MV-4-11 (cell line): ENCODE data around the gene OR2H2.

Experiments used
- DNase-seq: peaks from one replicate; lab custom pipeline; 2025; lab: John Stamatoyannopoulos, UW

OR2H2 gene

GRCh38 chr6:29591677-29592076 is 6.8 kb downstream of the OR2H2 start:
- DNase-seq, result no peak

GRCh38 chr6:29593199-29593855 is 8.4 kb downstream of the OR2H2 start:
- DNase-seq, result no peak

GRCh38 chr6:29596381-29596900 is 11.5 kb downstream of the OR2H2 start:
- no peak for DNase-seq

- DNase-seq, result no peak
These were observed 12.3 kb downstream of the OR2H2 start for GRCh38 chr6:29597184-29597583.

GRCh38 chr6:29598172-29598747 is 13.3 kb downstream of the OR2H2 start:
- DNase-seq, result no peak

GRCh38 chr6:29602564-29603361 is 17.8 kb downstream of the OR2H2 start:
- no peak for DNase-seq

DNA sequence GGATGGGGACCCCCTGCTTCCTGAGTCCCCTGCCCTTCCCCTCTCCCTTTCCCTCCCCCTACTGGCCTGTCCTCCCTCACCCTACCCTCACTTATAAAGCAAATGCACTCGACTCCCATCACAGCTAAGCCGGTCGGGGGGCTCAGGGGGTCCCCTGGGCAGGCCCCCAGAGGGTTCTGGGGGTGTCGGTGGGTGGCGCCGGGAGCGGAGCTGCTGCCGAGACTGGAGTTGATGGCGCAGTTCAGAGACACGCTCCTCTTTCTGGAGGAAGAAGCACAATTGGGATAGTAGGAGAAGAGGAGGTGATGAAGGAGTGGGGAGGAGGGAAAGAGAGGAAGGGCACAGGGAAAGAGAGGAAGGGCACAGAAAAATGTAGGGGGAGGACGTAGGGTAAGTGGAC is 18.5 kb downstream of the OR2H2 start:
- no peak for DNase-seq

GRCh38 chr6:29603930-29604329 is 19.0 kb downstream of the OR2H2 start:
- DNase-seq, result no peak

DNA sequence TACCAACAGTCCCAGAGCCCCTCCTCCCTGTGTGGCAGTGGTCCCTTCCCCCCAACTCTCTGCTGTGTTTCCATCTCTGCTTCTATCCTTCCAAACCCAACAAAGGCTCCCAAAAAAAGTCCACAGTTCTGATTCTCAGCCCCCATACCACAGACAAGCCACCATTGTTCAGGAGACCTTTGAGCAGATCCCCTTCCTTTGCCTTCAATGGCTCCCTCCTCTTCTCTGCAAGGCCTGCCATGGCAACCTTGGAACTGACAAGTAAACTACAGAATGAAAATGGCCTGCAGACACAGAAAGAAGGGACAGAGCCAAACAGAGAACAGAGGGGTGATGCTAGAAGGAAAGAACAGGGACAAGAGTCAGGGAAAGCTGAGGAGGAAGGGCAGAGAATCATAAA is 23.2 kb downstream of the OR2H2 start:
- DNase-seq, result no peak

- DNase-seq, result no peak
These were observed 25.6 kb downstream of the OR2H2 start for GRCh38 chr6:29610540-29610939.

GRCh38 chr6:29611426-29611825 is 26.5 kb downstream of the OR2H2 start:
- no peak for DNase-seq

GRCh38 chr6:29617782-29618554 is 33.0 kb downstream of the OR2H2 start:
- no peak for DNase-seq

DNA sequence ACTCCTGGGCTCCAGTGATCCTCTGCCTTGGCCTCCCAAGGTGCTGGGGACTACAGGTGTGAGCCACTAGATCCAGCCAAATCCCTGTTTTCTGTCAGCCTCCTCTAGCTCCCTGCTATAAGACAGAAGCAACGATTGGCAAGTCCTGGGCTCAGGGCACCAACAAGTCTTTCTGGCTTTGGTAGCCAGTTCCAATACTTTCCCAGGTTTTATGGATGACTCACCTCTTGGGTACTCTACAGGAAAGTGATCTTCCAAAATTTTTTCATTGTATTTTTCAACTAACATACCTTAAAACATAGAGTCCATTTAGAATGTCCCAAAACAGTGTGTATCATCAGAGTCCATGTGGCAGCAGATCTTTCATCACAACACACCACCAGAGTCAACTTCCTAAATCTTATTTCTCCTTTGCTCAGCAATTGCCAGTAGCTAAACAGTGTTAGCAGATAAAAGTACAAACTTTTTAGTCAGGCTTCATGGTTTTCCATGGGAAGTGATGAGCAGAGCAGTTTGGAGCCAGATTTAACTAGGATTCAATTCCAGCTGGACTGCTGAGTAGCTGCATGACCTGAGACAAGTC is 34.7 kb downstream of the OR2H2 start:
- DNase-seq, result peak; percentile 8

DNA sequence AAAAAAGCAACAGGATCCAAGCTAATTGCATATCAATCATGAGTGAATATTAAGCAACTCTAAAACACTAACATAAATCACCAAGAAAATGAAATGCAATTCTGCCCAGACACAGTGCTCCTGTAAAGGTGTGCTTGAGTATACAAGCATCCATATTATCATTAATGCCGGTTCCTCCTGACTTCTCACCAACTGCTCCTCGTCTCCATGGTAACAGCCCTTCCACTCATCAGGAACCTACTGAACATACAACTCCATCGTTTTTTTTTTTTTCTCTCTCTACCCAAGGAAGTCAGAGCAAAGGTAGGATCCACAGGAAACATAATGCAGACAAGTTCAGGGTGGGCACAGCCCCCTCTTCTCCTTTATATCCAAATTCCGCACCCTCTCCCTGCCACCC is 35.7 kb downstream of the OR2H2 start:
- no peak for DNase-seq

GRCh38 chr6:29624520-29624961 is 39.6 kb downstream of the OR2H2 start:
- DNase-seq, result no peak

- DNase-seq, result no peak
These were observed 40.5 kb downstream of the OR2H2 start for GRCh38 chr6:29625337-29625930.

DNA sequence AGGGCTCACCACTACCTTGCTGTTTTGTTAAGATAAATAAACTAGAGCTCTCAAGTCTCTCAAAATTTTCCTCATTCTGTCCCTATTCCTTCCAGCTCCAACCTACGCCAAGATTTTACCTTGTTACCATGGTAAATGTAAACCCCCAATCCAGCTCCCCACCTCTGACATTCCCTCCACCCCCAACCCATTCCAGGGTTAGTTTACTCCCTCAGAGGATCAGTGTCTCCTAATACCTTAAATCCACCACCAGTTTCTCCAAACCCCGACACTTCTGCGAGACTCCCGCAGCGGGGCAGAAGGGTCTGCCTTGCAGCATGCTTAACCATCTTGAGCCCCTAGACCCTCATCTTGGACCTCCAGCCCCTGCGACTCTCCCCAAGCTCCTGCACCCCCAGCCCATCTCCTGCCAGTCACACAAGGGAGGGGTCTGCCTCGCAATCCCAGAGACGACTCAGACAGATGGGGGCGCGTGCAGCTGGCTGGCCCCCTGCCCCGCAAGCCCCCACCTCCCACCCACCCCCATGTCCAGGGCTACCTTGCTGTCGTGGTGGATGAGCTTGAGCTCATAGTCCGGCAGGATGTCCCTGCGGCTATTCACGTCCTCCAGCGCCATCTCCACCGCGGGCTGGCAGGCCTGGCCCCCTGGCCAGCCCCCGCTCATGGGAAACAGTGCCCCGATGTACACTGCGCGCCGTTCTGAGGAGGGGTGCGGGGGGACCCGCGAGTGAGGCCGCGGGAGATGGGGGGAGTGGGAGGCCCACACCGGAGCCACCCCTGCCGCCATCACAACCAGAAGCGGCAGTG is 42.2 kb downstream of the OR2H2 start:
- DNase-seq, result no peak

- DNase-seq, result no peak
These were observed 43.0 kb downstream of the OR2H2 start for GRCh38 chr6:29627755-29628418.

DNA sequence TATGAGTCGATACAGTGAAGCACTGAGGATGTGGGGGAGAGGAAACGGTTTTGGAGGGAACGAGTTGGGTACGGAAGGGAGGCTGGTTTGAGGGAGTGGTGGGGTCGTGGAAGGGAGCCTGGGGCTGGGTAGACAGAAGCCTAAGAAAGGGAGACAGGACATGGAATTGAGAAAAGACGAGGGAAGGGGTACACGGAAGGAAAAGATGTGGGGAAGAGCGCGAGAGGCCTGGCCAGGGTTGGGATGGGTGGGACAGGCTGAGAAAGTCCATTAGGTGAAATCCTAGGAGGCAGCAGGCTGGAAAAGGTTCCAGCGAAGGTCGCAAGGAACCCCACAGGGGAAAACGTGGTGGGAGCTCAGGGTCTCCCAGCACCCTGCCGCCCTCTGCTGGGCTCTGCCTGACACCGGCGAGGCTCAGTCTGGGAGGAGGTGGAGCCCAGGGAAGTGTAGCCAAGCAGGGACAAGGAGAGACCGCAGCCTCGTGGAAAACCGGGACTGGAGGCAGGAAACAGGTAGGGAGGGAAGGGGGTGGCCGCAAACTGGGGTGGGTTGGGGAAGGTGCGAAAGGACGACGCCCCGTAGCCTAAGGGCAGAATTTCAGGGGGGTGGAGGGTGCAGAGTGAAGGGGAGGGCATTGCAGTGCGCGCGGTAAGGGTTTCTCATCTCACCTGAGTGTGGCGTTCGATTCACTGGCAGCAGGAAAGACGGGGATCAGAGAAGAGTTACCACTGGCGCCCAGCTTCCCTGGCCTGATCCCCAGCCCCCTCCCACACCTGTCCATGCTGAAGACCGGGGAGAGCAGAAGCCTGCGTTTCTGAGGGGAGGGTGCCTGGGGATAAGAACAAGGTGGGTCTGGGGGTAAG is 43.7 kb downstream of the OR2H2 start:
- no peak for DNase-seq
